ENCODE data around the gene LY6G6C. TPM values are rescaled to one million over a fixed set of nuclear protein-coding genes. Genes with fewer than 3 reads are reported as not detected.
A peak's percentile ranks its signal among the peaks of the same experiment; 100 is the strongest.

Gene LY6G6C
- total and polyA plus RNA-seq, 2 donors (not counting 1 experiment from before 2014, with no cell fraction given): 0.13 TPM; not detected in 1

- Histone ChIP-seq H3K27ac (ENCODE audit: low read length in 2 of 2) (peak overlapping the region; percentile 78 to 82), H3K9me3 (ENCODE audit: control extremely low read depth in 1 of 3, control insufficient read depth in 2 of 3, insufficient read depth in 1 of 3, low read length in 2 of 3) (no peaks in the 10 kb centered on the region), H3K4me1 (ENCODE audit: control insufficient read depth in 2 of 2, insufficient read depth in 2 of 2, low read length in 2 of 2) (peaks cover 50 to 61% of the 10 kb centered on the region in 2 donors), H2AFZ (ENCODE audit: insufficient read depth, low read depth, low read length, poor library complexity, severe bottlenecking) (peak overlapping the region; percentile 81), H3K79me2 (ENCODE audit: control insufficient read depth, insufficient read depth, low read length) (peaks cover 43% of the 10 kb centered on the region), H3K4me2 (replicated peaks; ENCODE audit: low read depth, low read length, poor library complexity, severe bottlenecking) (peak overlapping the region; percentile 88), H3K4me3 (ENCODE audit: control extremely low read depth in 1 of 5, extremely low read depth in 1 of 5, insufficient read depth in 1 of 5, low read depth in 2 of 5, low read length in 4 of 5) (peak overlapping the region; percentile 67 to 94 (median 85)), H4K20me1 (ENCODE audit: control insufficient read depth, insufficient read depth, low read length, poor library complexity, severe bottlenecking) (peaks cover 15% of the 10 kb centered on the region), H3K36me3 (replicated peaks in 1 of 2; ENCODE audit: control extremely low read depth in 1 of 2, control insufficient read depth in 1 of 2, extremely low read depth in 1 of 2, insufficient read depth in 2 of 2, low read length in 1 of 2) (peaks cover 4 to 57% of the 10 kb centered on the region in 2 experiments), H3K27me3 (replicated peaks in 1 of 4; ENCODE audit: control extremely low read depth in 1 of 4, control insufficient read depth in 3 of 4, insufficient read depth in 4 of 4, low read length in 3 of 4) (no peaks in the 10 kb centered on the region), H3K9ac (ENCODE audit: low read length) (peak overlapping the region; percentile 90)
- ChIA-PET CTCF (interaction anchor here (0.6 to 6.3 kb wide), 29 partner anchors 9 to 168 kb away, joined by 3 to 90 read pairs (median 4); partner anchors contain the start of genes ABHD16A, CLIC1, GPANK1 and HSPA1A), POLR2A (interaction anchor here (0.6 to 2.5 kb wide), 11 partner anchors 10 to 172 kb away, joined by 3 to 28 read pairs (median 6); partner anchors contain the start of genes ABHD16A, EHMT2, HSPA1A and HSPA1L)
- intact Hi-C loops (cut with micrococcal nuclease): loop anchor here (1.0 to 10.0 kb wide), 6 partner anchors 8 to 465 kb away; partner anchors contain the start of genes ABHD16A, DXO, GPSM3 and LY6G5C
- Mint-ChIP-seq H3K27ac (peak overlapping the region; percentile 97), H3K27me3 (no peaks in the 10 kb centered on the region), H3K9me3 (ENCODE audit: insufficient read depth) (no peaks in the 10 kb centered on the region), H3K4me1 (peaks cover 76% of the 10 kb centered on the region), H3K4me3 (peak overlapping the region; percentile 99)
- under 1% methylated on average over 39 of the region's 46 CpGs for WGBS (ENCODE audit: insufficient coverage)
- ATAC-seq (ENCODE audit: low read depth) (peak; percentile 57), DNase-seq (peak; percentile 88)
- TF ChIP-seq, protein P1, sequence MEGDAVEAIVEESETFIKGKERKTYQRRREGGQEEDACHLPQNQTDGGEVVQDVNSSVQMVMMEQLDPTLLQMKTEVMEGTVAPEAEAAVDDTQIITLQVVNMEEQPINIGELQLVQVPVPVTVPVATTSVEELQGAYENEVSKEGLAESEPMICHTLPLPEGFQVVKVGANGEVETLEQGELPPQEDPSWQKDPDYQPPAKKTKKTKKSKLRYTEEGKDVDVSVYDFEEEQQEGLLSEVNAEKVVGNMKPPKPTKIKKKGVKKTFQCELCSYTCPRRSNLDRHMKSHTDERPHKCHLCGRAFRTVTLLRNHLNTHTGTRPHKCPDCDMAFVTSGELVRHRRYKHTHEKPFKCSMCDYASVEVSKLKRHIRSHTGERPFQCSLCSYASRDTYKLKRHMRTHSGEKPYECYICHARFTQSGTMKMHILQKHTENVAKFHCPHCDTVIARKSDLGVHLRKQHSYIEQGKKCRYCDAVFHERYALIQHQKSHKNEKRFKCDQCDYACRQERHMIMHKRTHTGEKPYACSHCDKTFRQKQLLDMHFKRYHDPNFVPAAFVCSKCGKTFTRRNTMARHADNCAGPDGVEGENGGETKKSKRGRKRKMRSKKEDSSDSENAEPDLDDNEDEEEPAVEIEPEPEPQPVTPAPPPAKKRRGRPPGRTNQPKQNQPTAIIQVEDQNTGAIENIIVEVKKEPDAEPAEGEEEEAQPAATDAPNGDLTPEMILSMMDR (IDR thresholded peaks at IDR 0.05): no peak
- no peak for TF ChIP-seq EZH2 (IDR thresholded peaks at IDR 0.05; ENCODE audit: borderline replicate concordance, insufficient read depth, low read depth, low read length, poor library complexity, severe bottlenecking)
Measured at GRCh38 chr6:31729979-31730630, 8.6 kb upstream of the LY6G6C start.
